T-helper 2 cell (primary cell): ENCODE data around the gene GCKR.
A peak's percentile ranks its signal among the peaks of the same experiment; 100 is the strongest.
"Not testable (repeated sequence)": the region's sequence is repeated elsewhere in the genome, so short reads cannot be mapped to it uniquely, and the experiment has no call there.

Experiments
- DNase-seq, 5 experiments: peaks; one replicate each; pipeline versions ENCODE4 v3.0.0 to v3.0.0-alpha.2; 2012 to 2022

Gene GCKR

GRCh38 chr2:27509326-27509725, 12.7 kb downstream of the GCKR start:
- no peak for DNase-seq

GRCh38 chr2:27518113-27518781, 21.6 kb downstream of the GCKR start:
- no peak for DNase-seq

DNA sequence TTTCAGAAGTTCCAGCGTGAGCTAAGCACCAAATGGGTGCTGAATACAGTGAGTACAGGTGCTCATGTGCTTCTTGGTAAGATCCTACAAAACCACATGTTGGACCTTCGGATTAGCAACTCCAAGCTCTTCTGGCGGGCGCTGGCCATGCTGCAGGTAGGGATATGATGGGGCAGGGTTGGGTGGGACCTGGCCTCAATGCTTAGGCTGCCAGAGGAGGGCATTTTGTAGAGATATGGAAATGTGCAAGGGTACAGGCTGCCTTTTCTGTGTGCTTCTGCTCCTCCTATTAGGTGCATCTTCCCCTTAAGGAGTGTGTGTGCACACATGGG, 22.1 kb downstream of the GCKR start:
- no peak for DNase-seq

- no peak for DNase-seq
Measured at GRCh38 chr2:27520316-27520715, 23.7 kb downstream of the GCKR start.

DNA sequence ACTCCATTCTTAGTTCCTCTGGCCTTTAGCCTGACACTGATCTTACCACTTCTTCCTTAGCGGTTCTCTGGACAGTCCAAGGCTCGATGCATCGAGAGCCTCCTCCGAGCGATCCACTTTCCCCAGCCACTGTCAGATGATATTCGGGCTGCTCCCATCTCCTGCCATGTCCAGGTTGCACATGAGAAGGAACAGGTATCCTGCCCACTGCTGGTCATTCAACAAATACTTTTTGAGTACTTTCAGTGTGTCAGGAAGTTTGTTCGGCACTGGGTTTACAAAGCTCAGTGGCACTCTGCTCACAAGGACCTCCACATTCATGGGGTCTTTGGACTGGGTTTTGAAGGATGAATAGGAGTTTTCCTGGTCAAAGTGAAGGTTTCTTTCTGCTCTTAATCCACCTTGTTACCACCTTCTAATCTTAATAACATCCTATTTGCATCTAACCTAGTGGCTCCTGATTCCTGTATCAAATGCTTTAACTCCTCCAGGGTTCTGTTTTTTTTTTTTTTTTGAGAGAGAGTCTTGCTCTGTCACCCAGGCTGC, 25.8 kb downstream of the GCKR start:
- no peak for DNase-seq

- no peak for DNase-seq
Measured at GRCh38 chr2:27527182-27527581, 30.5 kb downstream of the GCKR start.

DNA sequence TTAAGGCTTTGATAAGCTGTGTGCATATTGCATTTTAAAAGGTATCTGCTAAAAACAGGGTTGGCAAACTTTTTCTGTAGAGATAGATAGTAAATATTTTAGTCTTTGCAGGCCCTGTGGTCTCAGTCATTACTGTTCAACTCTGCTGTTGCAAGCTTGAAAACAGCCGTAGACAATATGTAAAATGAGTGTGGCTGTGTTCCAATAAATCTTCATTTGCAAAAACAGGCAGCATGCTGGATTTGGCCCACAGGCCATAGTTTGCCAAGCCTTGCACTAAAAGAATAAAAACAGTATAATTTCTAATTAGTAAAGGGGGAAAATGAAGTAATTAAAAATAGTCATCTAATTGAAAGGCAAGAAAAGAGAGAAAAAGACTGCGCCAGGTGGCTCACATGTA, 35.3 kb downstream of the GCKR start:
- DNase-seq = no peak

GRCh38 chr2:27537287-27537686, 40.6 kb downstream of the GCKR start:
- DNase-seq = no peak

DNA sequence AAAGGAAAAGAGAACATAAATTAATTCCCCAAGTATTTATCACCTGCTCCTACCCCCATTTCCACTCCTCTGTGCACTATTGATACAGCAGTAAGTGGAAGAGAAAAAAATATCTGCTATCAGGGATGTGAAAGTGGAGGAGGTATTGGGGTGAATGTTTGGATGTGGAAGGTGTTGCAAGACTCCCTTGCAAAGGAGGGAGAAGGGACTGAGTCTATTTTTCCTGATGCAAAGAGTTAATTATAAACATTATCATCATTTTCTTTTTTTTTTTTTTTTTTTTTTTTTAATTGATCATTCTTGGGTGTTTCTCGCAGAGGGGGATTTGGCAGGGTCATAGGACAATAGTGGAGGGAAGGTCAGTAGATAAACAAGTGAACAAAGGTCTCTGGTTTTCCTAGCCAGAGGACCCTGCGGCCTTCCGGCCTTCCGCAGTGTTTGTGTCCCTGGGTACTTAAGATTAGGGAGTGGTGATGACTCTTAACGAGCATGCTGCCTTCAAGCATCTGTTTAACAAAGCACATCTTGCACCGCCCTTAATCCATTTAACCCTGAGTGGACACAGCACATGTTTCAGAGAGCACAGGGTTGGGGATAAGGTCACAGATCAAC, 42.3 kb downstream of the GCKR start:
- DNase-seq = not testable (repeated sequence)

GRCh38 chr2:27539649-27540048, 43.0 kb downstream of the GCKR start:
- DNase-seq = not testable (repeated sequence)

DNA sequence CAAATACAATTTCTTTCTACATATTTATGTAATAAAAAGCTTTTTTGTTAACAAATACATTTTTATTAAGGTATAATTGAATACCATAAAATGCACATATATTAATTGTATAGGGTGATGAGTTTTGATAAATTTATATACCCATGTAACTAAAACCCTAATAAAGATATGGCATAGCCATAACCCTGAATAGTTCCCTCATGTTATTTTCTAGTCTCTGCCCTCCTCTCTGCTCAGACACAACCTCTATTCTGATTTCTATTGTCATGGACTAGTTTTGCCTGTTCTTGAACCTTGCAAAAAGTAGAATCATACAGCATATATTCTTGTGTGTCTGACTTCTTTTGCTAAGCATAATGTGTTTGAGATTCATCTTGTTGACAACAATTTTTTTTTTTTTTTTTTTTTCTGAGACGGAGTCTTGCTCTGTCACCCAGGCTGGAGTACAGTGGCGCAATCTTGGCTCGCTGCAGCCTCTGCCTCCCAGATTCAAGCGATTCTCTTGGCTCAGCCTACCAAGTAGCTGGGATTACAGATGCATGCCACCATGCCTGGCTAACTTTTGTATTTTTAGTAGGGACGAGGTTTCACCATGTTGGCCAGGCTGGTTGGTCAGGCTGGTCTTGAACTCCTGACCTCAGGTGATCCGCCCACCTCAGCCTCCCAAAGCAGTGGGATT, 47.6 kb downstream of the GCKR start:
- no peak for DNase-seq

- DNase-seq = peak in 1 of 5 experiments; percentile 7
Measured at GRCh38 chr2:27545348-27546141, 48.9 kb downstream of the GCKR start.

GRCh38 chr2:27549303-27549702, 52.7 kb downstream of the GCKR start:
- no peak for DNase-seq

DNA sequence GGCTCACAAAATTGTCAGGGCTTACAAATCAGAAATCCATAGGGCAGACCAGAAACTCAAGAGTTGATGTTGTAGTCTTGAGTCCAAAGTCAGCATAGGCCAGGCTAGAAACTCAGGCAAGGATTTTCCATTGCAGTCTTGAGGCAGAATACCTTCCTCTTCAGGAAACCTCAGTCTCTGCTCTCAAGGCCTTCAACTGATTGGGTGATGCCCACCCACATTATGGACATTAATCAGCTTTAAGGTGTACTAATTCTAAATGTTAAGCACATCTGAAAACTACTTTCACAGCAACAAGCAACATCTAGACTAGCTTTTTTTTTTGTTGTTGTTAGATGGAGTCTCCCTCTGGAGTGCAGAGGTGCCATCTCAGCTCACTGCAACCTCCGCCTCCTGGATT, 54.9 kb downstream of the GCKR start:
- DNase-seq = no peak

DNA sequence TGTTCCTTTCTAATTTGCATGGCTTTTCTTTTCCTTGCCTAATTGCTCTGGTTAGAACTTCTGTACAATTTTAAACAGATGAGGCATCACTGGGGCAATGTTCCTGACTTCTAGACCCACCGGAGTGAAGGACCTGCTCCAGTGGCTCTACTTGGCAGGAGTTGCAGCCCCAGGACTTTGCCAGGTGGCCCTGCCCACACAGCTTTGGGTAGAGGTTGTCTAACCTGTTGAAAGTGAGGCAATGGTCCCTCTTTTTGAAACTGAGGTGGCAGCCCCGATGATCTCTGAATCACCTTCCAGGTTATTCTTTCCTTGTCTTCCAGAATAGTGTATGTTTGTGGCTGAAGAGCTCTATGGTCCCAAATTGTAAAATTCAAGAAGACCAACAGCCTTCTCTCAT, 56.3 kb downstream of the GCKR start:
- no peak for DNase-seq

- DNase-seq = not testable (repeated sequence)
Measured at GRCh38 chr2:27554451-27554850, 57.8 kb downstream of the GCKR start.

- no peak for DNase-seq
Measured at GRCh38 chr2:27559228-27559627, 62.6 kb downstream of the GCKR start.

DNA sequence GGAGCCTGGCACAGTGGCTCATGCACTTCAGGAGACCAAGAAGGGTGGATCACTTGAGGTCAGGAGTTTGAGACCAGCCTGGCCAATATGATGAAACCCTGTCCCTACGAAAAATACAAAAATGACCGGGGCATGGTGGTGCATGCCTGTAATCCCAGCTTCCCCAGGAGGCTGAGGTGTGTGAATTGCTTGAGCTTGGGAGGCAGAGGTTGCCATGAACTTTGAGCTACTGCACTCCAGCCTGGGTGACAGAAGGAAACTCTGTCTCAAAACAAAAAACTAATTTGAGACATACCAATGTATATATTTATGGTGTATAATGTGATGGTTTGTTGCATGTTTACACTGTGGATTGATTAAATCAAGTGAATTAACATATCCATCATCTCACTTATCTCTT, 64.4 kb downstream of the GCKR start:
- DNase-seq = no peak

DNA sequence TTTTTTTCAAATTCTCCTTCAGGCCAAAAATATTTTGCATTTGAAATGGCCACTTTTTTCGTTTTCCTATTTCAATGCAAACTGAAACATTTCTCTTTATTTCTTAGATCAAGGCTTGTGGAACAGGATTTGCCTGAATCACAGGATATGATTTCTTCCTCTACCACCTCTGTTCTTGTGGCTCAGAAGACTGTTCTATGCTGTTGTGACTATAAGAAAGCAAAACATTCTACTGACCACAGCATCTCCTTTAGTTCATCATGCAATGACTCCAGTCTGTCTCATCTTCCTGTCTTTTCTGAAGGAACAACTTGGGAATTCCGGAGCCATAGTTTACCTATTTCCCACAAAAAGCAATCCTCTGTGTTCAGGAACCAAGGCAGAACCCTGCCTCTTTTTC, 70.0 kb downstream of the GCKR start:
- no peak for DNase-seq

- DNase-seq = no peak
Measured at GRCh38 chr2:27569398-27569797, 72.8 kb downstream of the GCKR start.

DNA sequence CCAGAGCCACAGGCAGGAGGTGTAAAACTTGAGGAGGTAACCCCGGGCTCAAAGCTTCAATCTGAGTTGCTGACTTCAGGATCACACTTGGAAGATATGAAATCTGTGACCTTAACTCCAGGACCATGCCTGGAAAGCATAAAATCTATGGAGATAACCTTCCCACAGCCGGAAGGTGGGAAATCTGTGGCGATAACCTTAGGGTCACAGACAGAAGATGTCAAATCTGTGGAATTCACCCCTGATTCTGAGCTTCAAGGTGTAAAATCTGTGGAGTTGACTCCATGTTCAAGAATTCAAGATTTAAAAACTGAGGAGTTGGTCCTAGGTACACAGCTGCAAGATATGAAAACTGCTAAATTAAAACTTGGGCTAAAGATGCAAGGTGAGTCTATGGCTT, 74.6 kb downstream of the GCKR start:
- DNase-seq = no peak

DNA sequence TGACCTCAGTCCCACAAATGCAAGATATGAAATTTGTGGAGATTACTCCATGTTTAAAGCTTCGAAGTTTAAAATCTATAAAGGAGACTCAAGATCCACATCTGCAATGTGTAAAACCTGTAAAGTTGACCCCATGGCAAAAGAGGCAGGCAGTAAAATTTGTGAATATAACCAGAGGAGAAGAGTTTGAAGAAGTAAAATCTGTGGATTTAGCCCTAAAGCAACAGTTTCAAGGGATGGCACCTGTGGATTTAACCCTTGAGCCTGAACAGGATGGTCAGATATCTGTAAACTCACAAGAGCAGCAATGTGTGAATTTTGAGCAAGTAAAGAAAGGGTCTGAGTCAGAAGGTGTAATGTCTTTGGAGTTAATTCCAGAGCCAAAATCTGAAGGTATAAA, 75.0 kb downstream of the GCKR start:
- no peak for DNase-seq

GRCh38 chr2:27572439-27572838, 75.8 kb downstream of the GCKR start:
- DNase-seq = peak in 2 of 5 experiments; percentile 40 to 76
